ENCODE data around the gene NPTX1. TPM values are rescaled to one million over a fixed set of nuclear protein-coding genes. Genes with fewer than 3 reads are reported as not detected.
A peak's percentile ranks its signal among the peaks of the same experiment; 100 is the strongest.

Gene NPTX1
- total and polyA plus RNA-seq, 2 of the 13 experiments (the other 11 are each of a cell fraction or from before 2014, with no cell fraction given) = 0.01 TPM; not detected in 1

- TF ChIP-seq ARID5B (CRISPR knock-in tag; IDR thresholded peaks at IDR 0.05) (no peak; the same call in 1 of the 2 replicates), ISX (CRISPR knock-in tag; conservative IDR thresholded peaks at IDR 0.05) (peak; percentile 96; the same call in 1 of the 2 replicates), ZNF773 (CRISPR knock-in tag; IDR thresholded peaks at IDR 0.05; ENCODE audit: borderline replicate concordance) (peak; percentile 97), SMYD3 (CRISPR knock-in tag; IDR thresholded peaks at IDR 0.05) (peak; percentile 78), ZBTB37 (CRISPR knock-in tag; IDR thresholded peaks at IDR 0.05) (no peak), BORCS8-MEF2B (CRISPR knock-in tag; IDR thresholded peaks at IDR 0.05) (peak; percentile 94), ZNF354B (CRISPR knock-in tag; IDR thresholded peaks at IDR 0.05) (0 out of 2 replicates have a peak, but pooled peaks have one; percentile 63), BRCA1 (CRISPR knock-in tag; IDR thresholded peaks at IDR 0.05) (peak; percentile 60; the same call in 1 of the 2 replicates), ZBTB34 (CRISPR knock-in tag; IDR thresholded peaks at IDR 0.05) (no peak), MTA1 (CRISPR knock-in tag; IDR thresholded peaks at IDR 0.05; ENCODE audit: borderline replicate concordance) (peak; percentile 48; the same call in 1 of the 2 replicates), ZFP37 (CRISPR knock-in tag; IDR thresholded peaks at IDR 0.05; ENCODE audit: borderline replicate concordance) (peak; percentile 81), MEIS2 (CRISPR knock-in tag; IDR thresholded peaks at IDR 0.05) (peak; percentile 74), JUN (CRISPR knock-in tag; IDR thresholded peaks at IDR 0.05) (peak; percentile 27), ZSCAN29 (CRISPR knock-in tag; conservative IDR thresholded peaks at IDR 0.05) (no peak; the same call in 1 of the 2 replicates), ZNF205 (CRISPR knock-in tag; IDR thresholded peaks at IDR 0.05) (no peak; the same call in 1 of the 2 replicates), ZNF782 (CRISPR knock-in tag; IDR thresholded peaks at IDR 0.05; ENCODE audit: borderline replicate concordance) (peak; percentile 97; the same call in 1 of the 2 replicates), PHF20 (CRISPR knock-in tag; IDR thresholded peaks at IDR 0.05) (peak; percentile 95), TBL1XR1 (IDR thresholded peaks at IDR 0.05; ENCODE audit: borderline replicate concordance, low read length, partially characterized antibody) (peak; percentile 74), ZNF552 (CRISPR knock-in tag; IDR thresholded peaks at IDR 0.05; ENCODE audit: borderline replicate concordance) (peak; percentile 74; the same call in 1 of the 2 replicates), HHEX (CRISPR knock-in tag; IDR thresholded peaks at IDR 0.05) (no peak), ZNF772 (CRISPR knock-in tag; IDR thresholded peaks at IDR 0.05) (no peak; the same call in 1 of the 2 replicates), NONO (IDR thresholded peaks at IDR 0.05) (no peak), NONO (CRISPR knock-in tag; conservative IDR thresholded peaks at IDR 0.05) (peak; percentile 93), PAX8 (CRISPR knock-in tag; IDR thresholded peaks at IDR 0.05; ENCODE audit: borderline replicate concordance) (peak; percentile 87; the same call in 1 of the 2 replicates)
Observed at GRCh38 chr17:80454557-80455335, 21.7 kb downstream of the NPTX1 start (continued).
